Neuron (in vitro differentiated cells): ENCODE measurements around the gene KCNK10.

Experiments
- H2AFZ ChIP-seq: one replicate; pipeline ENCODE4 v1.6.1; 2013; ENCODE audit warnings: low read depth, mild to moderate bottlenecking, inconsistent platforms, low read length, moderate library complexity
- H3K27me3 ChIP-seq: one replicate; pipeline ENCODE4 v1.6.1; 2013; ENCODE audit warnings: low read length; ENCODE audit not compliant: insufficient read depth
- H3K36me3 ChIP-seq: one replicate; pipeline ENCODE4 v1.6.1; 2013; ENCODE audit warnings: low read length; ENCODE audit not compliant: insufficient read depth
- H3K4me1 ChIP-seq: one replicate; pipeline ENCODE4 v1.6.1; 2013; ENCODE audit warnings: low read length; ENCODE audit not compliant: insufficient read depth
- H3K4me3 ChIP-seq: 2 replicates; pipeline ENCODE4 v1.5.1; 2013; ENCODE audit warnings: mild to moderate bottlenecking, low read length, moderate library complexity
- H3K9me3 ChIP-seq: one replicate; pipeline ENCODE4 v1.6.1; 2013; ENCODE audit warnings: low read length

KCNK10 gene

GRCh38 chr14:88310021-88310420 lies 13.0 kb downstream of the KCNK10 start:
- no peaks in the 10 kb centered on the region for H3K36me3 ChIP-seq
- H2AFZ ChIP-seq: no peak overlapping the region
- H3K4me3 ChIP-seq: no peak overlapping the region
- H3K9me3 ChIP-seq: peaks cover 7% of the 10 kb centered on the region
- peaks cover 34% of the 10 kb centered on the region for H3K4me1 ChIP-seq
- no peaks in the 10 kb centered on the region for H3K27me3 ChIP-seq

DNA sequence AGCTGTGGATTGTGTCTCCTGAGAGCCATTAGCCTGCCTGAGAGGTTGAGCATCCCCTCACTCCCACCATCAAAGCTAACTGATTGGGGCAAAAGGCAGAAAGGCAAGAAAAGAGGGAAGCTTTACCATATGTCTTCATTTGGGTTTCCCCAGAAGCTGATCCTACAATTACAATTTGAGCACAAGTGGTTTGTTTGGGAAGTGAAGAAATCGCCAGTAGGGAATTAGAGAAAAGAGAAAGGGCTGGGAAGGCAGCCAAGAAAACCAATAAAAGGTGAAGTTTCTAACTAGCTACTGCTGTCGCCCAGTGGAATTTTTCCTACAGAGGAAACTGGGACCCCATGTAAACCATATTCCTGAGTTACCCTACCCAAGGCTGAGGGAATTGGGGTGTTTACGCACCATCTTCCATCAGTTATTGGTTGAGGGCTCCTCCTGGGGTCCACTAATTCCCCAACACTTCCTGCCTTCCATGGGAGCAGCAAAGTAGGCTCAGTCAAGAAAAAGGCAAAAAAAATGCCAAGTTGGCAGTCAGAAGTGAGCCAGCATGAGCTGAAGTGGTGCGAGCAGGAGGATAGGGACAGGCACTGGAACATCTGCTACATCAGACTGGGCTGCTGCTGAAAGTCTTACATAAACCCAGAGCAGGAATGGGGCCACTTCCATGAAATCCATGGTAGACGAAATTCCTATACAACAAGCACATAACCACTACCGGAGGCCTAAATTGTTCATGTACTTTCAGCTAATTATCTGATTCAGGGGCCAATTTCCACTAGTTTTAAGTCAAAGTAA lies 17.3 kb downstream of the KCNK10 start:
- Histone ChIP-seq H3K9me3 (peaks cover 4% of the 10 kb centered on the region), H3K36me3 (no peaks in the 10 kb centered on the region), H3K4me3 (no peak overlapping the region), H3K27me3 (no peaks in the 10 kb centered on the region), H3K4me1 (peaks cover 6% of the 10 kb centered on the region), H2AFZ (no peak overlapping the region)

- Histone ChIP-seq H3K9me3 (peaks cover 4% of the 10 kb centered on the region), H2AFZ (no peak overlapping the region), H3K27me3 (no peaks in the 10 kb centered on the region), H3K4me3 (no peak overlapping the region), H3K4me1 (no peaks in the 10 kb centered on the region), H3K36me3 (no peaks in the 10 kb centered on the region)
Observed at GRCh38 chr14:88303041-88303440, 20.0 kb downstream of the KCNK10 start.

DNA sequence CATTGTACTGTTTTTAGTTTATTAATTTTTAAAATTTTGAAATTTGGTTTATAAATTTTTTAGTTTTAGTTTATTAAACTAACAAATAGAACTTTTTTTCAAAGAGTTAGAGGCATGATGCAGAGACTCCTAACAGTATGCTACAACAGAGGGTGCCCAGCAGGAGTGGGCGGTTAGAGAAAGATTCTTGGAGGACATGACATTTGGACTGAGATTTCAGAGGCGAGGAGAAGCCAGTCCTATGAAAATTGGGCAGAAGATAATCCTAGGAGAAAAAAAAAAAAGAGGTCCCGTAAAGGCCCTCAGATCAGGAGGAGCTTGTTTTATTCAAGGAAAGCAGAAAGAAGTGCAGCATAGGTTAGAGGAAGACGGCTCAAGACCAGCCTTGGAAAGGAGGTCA lies 21.7 kb downstream of the KCNK10 start:
- Histone ChIP-seq H3K9me3 (peaks cover 4% of the 10 kb centered on the region), H3K4me3 (no peak overlapping the region), H3K27me3 (no peaks in the 10 kb centered on the region), H3K4me1 (no peaks in the 10 kb centered on the region), H2AFZ (no peak overlapping the region), H3K36me3 (no peaks in the 10 kb centered on the region)

DNA sequence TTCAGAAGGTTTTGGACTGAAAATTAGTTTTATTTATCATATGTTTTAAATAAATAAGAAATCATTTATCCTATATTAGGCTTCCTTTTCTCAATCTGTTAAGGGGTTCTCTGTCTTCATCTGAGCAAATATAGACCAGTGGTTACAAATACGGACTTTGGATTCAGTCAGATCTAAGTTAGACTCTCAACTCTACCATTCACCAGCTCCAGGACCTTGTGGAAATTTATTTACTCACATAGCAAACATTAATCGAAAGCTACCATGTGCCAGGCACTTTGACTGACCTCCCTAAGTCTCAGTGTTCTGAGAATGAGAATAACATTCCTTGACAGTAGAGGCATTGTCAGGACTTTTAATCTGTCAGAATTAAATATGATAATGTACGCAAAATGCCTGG lies 22.3 kb downstream of the KCNK10 start:
- H2AFZ ChIP-seq: no peak overlapping the region
- H3K9me3 ChIP-seq: peaks cover 4% of the 10 kb centered on the region
- no peaks in the 10 kb centered on the region for H3K36me3 ChIP-seq
- no peak overlapping the region for H3K4me3 ChIP-seq
- H3K27me3 ChIP-seq: no peaks in the 10 kb centered on the region
- no peaks in the 10 kb centered on the region for H3K4me1 ChIP-seq

GRCh38 chr14:88299865-88300530 lies 23.1 kb downstream of the KCNK10 start:
- H3K4me3 ChIP-seq: no peak overlapping the region
- H3K36me3 ChIP-seq: no peaks in the 10 kb centered on the region
- H2AFZ ChIP-seq: no peak overlapping the region
- peaks cover 2% of the 10 kb centered on the region for H3K9me3 ChIP-seq
- H3K27me3 ChIP-seq: no peaks in the 10 kb centered on the region
- no peaks in the 10 kb centered on the region for H3K4me1 ChIP-seq

DNA sequence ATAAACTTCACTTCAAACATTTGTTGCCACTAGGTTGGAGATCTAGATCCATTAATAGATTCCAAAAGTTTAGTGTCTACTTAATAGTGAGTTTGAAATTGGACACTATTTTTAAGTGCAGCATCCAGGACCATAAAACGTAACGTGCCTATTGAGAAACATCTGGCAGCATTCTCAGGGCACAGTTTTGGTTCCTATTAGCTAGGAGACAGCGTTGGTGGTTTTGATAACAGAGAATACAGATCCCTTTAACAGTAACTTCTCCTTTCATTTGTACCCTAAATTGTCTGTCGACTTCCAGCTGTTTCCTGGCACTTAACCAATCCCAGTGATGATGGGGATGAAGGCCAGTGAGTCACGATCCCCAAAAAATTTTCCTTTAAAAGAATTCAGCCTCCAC lies 25.8 kb downstream of the KCNK10 start:
- H3K9me3 ChIP-seq: no peaks in the 10 kb centered on the region
- H3K4me3 ChIP-seq: no peak overlapping the region
- no peaks in the 10 kb centered on the region for H3K27me3 ChIP-seq
- no peak overlapping the region for H2AFZ ChIP-seq
- H3K4me1 ChIP-seq: no peaks in the 10 kb centered on the region
- no peaks in the 10 kb centered on the region for H3K36me3 ChIP-seq

GRCh38 chr14:88296351-88296750 lies 26.7 kb downstream of the KCNK10 start:
- no peaks in the 10 kb centered on the region for H3K4me1 ChIP-seq
- H3K36me3 ChIP-seq: no peaks in the 10 kb centered on the region
- H2AFZ ChIP-seq: no peak overlapping the region
- no peaks in the 10 kb centered on the region for H3K9me3 ChIP-seq
- no peak overlapping the region for H3K4me3 ChIP-seq
- no peaks in the 10 kb centered on the region for H3K27me3 ChIP-seq

- Histone ChIP-seq H3K9me3 (peaks cover 6% of the 10 kb centered on the region), H3K4me3 (no peak overlapping the region), H2AFZ (no peak overlapping the region), H3K27me3 (no peaks in the 10 kb centered on the region), H3K4me1 (no peaks in the 10 kb centered on the region), H3K36me3 (peaks cover 10% of the 10 kb centered on the region)
Observed at GRCh38 chr14:88289996-88290395, 33.1 kb downstream of the KCNK10 start.

GRCh38 chr14:88289234-88289633 lies 33.8 kb downstream of the KCNK10 start:
- no peaks in the 10 kb centered on the region for H3K27me3 ChIP-seq
- peaks cover 6% of the 10 kb centered on the region for H3K9me3 ChIP-seq
- peaks cover 10% of the 10 kb centered on the region for H3K36me3 ChIP-seq
- H2AFZ ChIP-seq: no peak overlapping the region
- no peak overlapping the region for H3K4me3 ChIP-seq
- H3K4me1 ChIP-seq: no peaks in the 10 kb centered on the region

DNA sequence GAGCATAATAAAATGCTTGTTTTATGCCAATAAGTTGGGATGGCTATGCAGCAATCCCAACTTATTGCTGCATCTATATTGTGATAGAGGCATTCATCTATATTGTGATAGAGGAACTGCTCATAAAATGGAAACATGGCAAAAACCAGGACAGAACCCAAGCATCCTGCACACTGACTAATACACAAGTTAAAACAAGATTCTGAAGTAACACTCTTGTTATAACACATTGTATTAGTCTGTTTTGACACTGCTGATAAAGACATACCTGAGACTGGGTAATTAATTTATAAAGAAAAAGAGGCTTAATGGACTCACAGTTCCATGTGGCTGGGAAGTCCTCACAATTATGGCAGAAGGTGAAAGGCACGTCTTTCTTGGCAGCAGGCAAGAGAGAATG lies 36.8 kb downstream of the KCNK10 start:
- Histone ChIP-seq H2AFZ (no peak overlapping the region), H3K27me3 (no peaks in the 10 kb centered on the region), H3K4me1 (no peaks in the 10 kb centered on the region), H3K9me3 (peaks cover 6% of the 10 kb centered on the region), H3K36me3 (peaks cover 10% of the 10 kb centered on the region), H3K4me3 (no peak overlapping the region)

GRCh38 chr14:88281447-88281846 lies 41.6 kb downstream of the KCNK10 start:
- H3K9me3 ChIP-seq: peaks cover 4% of the 10 kb centered on the region
- no peaks in the 10 kb centered on the region for H3K4me1 ChIP-seq
- H3K27me3 ChIP-seq: no peaks in the 10 kb centered on the region
- H3K4me3 ChIP-seq: no peak overlapping the region
- no peaks in the 10 kb centered on the region for H3K36me3 ChIP-seq
- H2AFZ ChIP-seq: no peak overlapping the region

- Histone ChIP-seq H2AFZ (no peak overlapping the region), H3K4me1 (no peaks in the 10 kb centered on the region), H3K9me3 (no peaks in the 10 kb centered on the region), H3K36me3 (no peaks in the 10 kb centered on the region), H3K4me3 (no peak overlapping the region), H3K27me3 (no peaks in the 10 kb centered on the region)
Observed at GRCh38 chr14:88276923-88277596, 46.0 kb downstream of the KCNK10 start.
